Peyer's patch (tissue), 4 donors: ENCODE measurements around the gene DAW1. TPM values are rescaled to one million over a fixed set of nuclear protein-coding genes. Genes with fewer than 3 reads are reported as not detected.
A peak's percentile ranks its signal among the peaks of the same experiment; 100 is the strongest.
"Not testable (repeated sequence)": the region's sequence is repeated elsewhere in the genome, so short reads cannot be mapped to it uniquely, and the experiment has no call there.

Source experiments
- DNase-seq, 3 donors: peaks; one replicate each; pipeline ENCODE4 v3.0.0-alpha.2; 2017 to 2019
- H3K27ac ChIP-seq, 4 donors: fragments of 200-600 bp; sonication (generic); one replicate each; pipeline ENCODE4 v1.5.1; 2016 to 2019
- H3K27me3 ChIP-seq, 2 donors: fragments of 200-600 bp; sonication (generic); one replicate each; pipeline ENCODE4 v1.5.1; 2019
- H3K36me3 ChIP-seq, 3 donors: fragments of 200-600 bp; sonication (generic); one replicate each; pipeline ENCODE4 v1.5.1; 2016 to 2019
- H3K4me1 ChIP-seq, 4 donors: fragments of 200-600 bp; sonication (generic); one replicate each; pipeline ENCODE4 v1.5.1; 2016 to 2019
- H3K4me3 ChIP-seq, 4 donors: fragments of 200-600 bp; sonication (generic); 1 replicate in 3 of 4; 2 replicates in 1 of 4; pipeline ENCODE4 v1.5.1; 2016 to 2019; ENCODE audit warnings: mild to moderate bottlenecking in 1 of 4
- H3K9me3 ChIP-seq, 4 donors: fragments of 200-600 bp; sonication (generic); one replicate each; pipeline ENCODE4 v1.5.1; 2016 to 2019; ENCODE audit warnings: mild to moderate bottlenecking in 1 of 4
- CTCF ChIP-seq, 6 experiments: fragments of 450-650 bp in 4 of 6; fragments of 200-600 bp in 2 of 6; sonication (generic) in 1 of 6; IDR thresholded peaks; one replicate each; pipeline ENCODE4 v1.5.1; 2017 to 2019; ENCODE audit warnings: antibody characterized with exemption in 6 of 6, mild to moderate bottlenecking in 3 of 6, moderate library complexity in 1 of 6
- POLR2A ChIP-seq, 2 donors: fragments of 450-650 bp; IDR thresholded peaks; one replicate each; pipeline ENCODE4 v1.5.1; 2017; ENCODE audit warnings: antibody characterized with exemption in 2 of 2, mild to moderate bottlenecking in 2 of 2, moderate library complexity in 2 of 2
- total RNA-seq, 4 donors: library from RNA; depleted of rRNA; stranded (reverse); fragments of >200 nt; gene quantifications; one replicate each; pipeline ENCODE4 v1.1.0, GENCODE V29; 2016

Gene DAW1
- total RNA-seq, 4 donors from 2014 or later = not detected

GRCh38 chr2:227834916-227835650 is 36.3 kb upstream of the DAW1 start:
- H3K27ac ChIP-seq = no peak overlapping the region
- H3K27me3 ChIP-seq = no peaks in the 10 kb centered on the region
- no peak for TF ChIP-seq CTCF (IDR thresholded peaks at IDR 0.05)
- TF ChIP-seq POLR2A (IDR thresholded peaks at IDR 0.05) = no peak
- no peaks in the 10 kb centered on the region for H3K4me1 ChIP-seq
- no peak overlapping the region for H3K4me3 ChIP-seq
- no peaks in the 10 kb centered on the region for H3K36me3 ChIP-seq
- H3K9me3 ChIP-seq = no peaks in the 10 kb centered on the region
- no peak for DNase-seq

GRCh38 chr2:227839339-227840129 is 31.9 kb upstream of the DAW1 start:
- DNase-seq = peak in 2 of 3 donors; percentile 56 to 68
- not testable (repeated sequence) for H3K4me3 ChIP-seq, H3K27me3 ChIP-seq, H3K4me1 ChIP-seq, H3K36me3 ChIP-seq, H3K27ac ChIP-seq, H3K9me3 ChIP-seq

GRCh38 chr2:227846831-227847230 is 24.6 kb upstream of the DAW1 start:
- no peaks in the 10 kb centered on the region for H3K27me3 ChIP-seq
- DNase-seq = no peak
- TF ChIP-seq POLR2A (IDR thresholded peaks at IDR 0.05) = no peak
- no peaks in the 10 kb centered on the region for H3K9me3 ChIP-seq
- H3K4me3 ChIP-seq = no peak overlapping the region
- no peak overlapping the region for H3K27ac ChIP-seq
- no peaks in the 10 kb centered on the region for H3K4me1 ChIP-seq
- no peaks in the 10 kb centered on the region for H3K36me3 ChIP-seq

- no peaks in the 10 kb centered on the region for H3K9me3 ChIP-seq
- no peaks in the 10 kb centered on the region for H3K4me1 ChIP-seq
- DNase-seq = no peak
- no peaks in the 10 kb centered on the region for H3K27me3 ChIP-seq
- H3K27ac ChIP-seq = peak overlapping the region in 1 of 4 donors; percentile 26
- no peaks in the 10 kb centered on the region for H3K36me3 ChIP-seq
- no peak overlapping the region for H3K4me3 ChIP-seq
- no peak for TF ChIP-seq POLR2A (IDR thresholded peaks at IDR 0.05)
- TF ChIP-seq CTCF (IDR thresholded peaks at IDR 0.05) = no peak
These were observed 23.3 kb upstream of the DAW1 start for GRCh38 chr2:227848146-227848545.

GRCh38 chr2:227848586-227848985 is 22.8 kb upstream of the DAW1 start:
- Histone ChIP-seq H3K4me1 (no peaks in the 10 kb centered on the region), H3K27ac (peak overlapping the region in 1 of 4 donors; percentile 44), H3K4me3 (no peak overlapping the region), H3K9me3 (no peaks in the 10 kb centered on the region), H3K27me3 (no peaks in the 10 kb centered on the region), H3K36me3 (no peaks in the 10 kb centered on the region)
- no peak for TF ChIP-seq CTCF (IDR thresholded peaks at IDR 0.05)
- TF ChIP-seq POLR2A (IDR thresholded peaks at IDR 0.05) = no peak
- no peak for DNase-seq

- Histone ChIP-seq H3K36me3 (no peaks in the 10 kb centered on the region), H3K9me3 (no peaks in the 10 kb centered on the region), H3K27ac (no peak overlapping the region), H3K27me3 (no peaks in the 10 kb centered on the region), H3K4me3 (no peak overlapping the region), H3K4me1 (no peaks in the 10 kb centered on the region)
- no peak for DNase-seq
- TF ChIP-seq CTCF (IDR thresholded peaks at IDR 0.05) (no peak), POLR2A (IDR thresholded peaks at IDR 0.05) (no peak)
These were observed 21.5 kb upstream of the DAW1 start for GRCh38 chr2:227849906-227850305.
